ENCODE measurements around the gene C7orf33.
"Not testable (repeated sequence)": the region's sequence is repeated elsewhere in the genome, so short reads cannot be mapped to it uniquely, and the experiment has no call there.

The C7orf33 gene

GRCh38 chr7:148590471-148590870, at the start of gene C7orf33:
Gene C7orf33 (plus strand): TSS chr7:148590766. CDS start chr7:148590926, 160 bp downstream.
- DNase-seq, result no peak

- no peak for DNase-seq
Measured at GRCh38 chr7:148541891-148542504, 48.6 kb upstream of the C7orf33 start.

- DNase-seq, result no peak
Measured at GRCh38 chr7:148543302-148543701, 47.3 kb upstream of the C7orf33 start.

GRCh38 chr7:148545172-148545571, 45.4 kb upstream of the C7orf33 start:
- DNase-seq, result no peak

- no peak for DNase-seq
Measured at GRCh38 chr7:148545932-148546331, 44.6 kb upstream of the C7orf33 start.

- no peak for DNase-seq
Measured at GRCh38 chr7:148546857-148547256, 43.7 kb upstream of the C7orf33 start.

GRCh38 chr7:148547951-148548350, 42.6 kb upstream of the C7orf33 start:
- no peak for DNase-seq

GRCh38 chr7:148553979-148554378, 36.6 kb upstream of the C7orf33 start:
- DNase-seq, result no peak

GRCh38 chr7:148556892-148557291, 33.7 kb upstream of the C7orf33 start:
- DNase-seq, result no peak

- no peak for DNase-seq
Measured at GRCh38 chr7:148558914-148559313, 31.7 kb upstream of the C7orf33 start.

GRCh38 chr7:148561099-148561498, 29.5 kb upstream of the C7orf33 start:
- no peak for DNase-seq

GRCh38 chr7:148563583-148564274, 26.8 kb upstream of the C7orf33 start:
- DNase-seq, result no peak

GRCh38 chr7:148564275-148564951, 26.2 kb upstream of the C7orf33 start:
- DNase-seq, result peak; percentile 54

- DNase-seq, result no peak
Measured at GRCh38 chr7:148566736-148567135, 23.8 kb upstream of the C7orf33 start.

GRCh38 chr7:148567524-148567923, 23.0 kb upstream of the C7orf33 start:
- DNase-seq, result no peak

- DNase-seq, result no peak
Measured at GRCh38 chr7:148570510-148570909, 20.1 kb upstream of the C7orf33 start.

GRCh38 chr7:148570973-148571372, 19.6 kb upstream of the C7orf33 start:
- not testable (repeated sequence) for DNase-seq

GRCh38 chr7:148571381-148571780, 19.2 kb upstream of the C7orf33 start:
- no peak for DNase-seq

GRCh38 chr7:148572067-148572522, 18.5 kb upstream of the C7orf33 start:
- DNase-seq, result no peak

GRCh38 chr7:148573581-148573980, 17.0 kb upstream of the C7orf33 start:
- not testable (repeated sequence) for DNase-seq

- DNase-seq, result peak; percentile 75
Measured at GRCh38 chr7:148575640-148576411, 14.7 kb upstream of the C7orf33 start.

GRCh38 chr7:148579366-148579765, 11.2 kb upstream of the C7orf33 start:
- DNase-seq, result peak; percentile 30

- no peak for DNase-seq
Measured at GRCh38 chr7:148580446-148580845, 10.1 kb upstream of the C7orf33 start.

Data from stimulated activated CD4-positive, alpha-beta T cell treated with anti-CD3 and anti-CD28 coated beads, Interleukin-4, amount 100 ng/mL, for 24 hours (primary cell).